SK-N-SH (cell line): ENCODE results near the gene C10orf143.

Experiments
- EP300 ChIP-seq, 2 experiments: IDR thresholded peaks; 2 replicates each; pipeline versions ENCODE4 v1.4.0 to v1.6.1; 2012; ENCODE audit warnings: borderline replicate concordance in 1 of 2, low read depth in 1 of 2, low read length in 1 of 2
- FOXM1 ChIP-seq: IDR thresholded peaks from 2 replicates; pipeline ENCODE4 v1.4.0; 2012; ENCODE audit warnings: low read depth, mild to moderate bottlenecking
- POLR2AphosphoS5 ChIP-seq: IDR thresholded peaks from 2 replicates; pipeline ENCODE4 v1.6.1; 2012; ENCODE audit warnings: low read depth, low read length
- RAD21 ChIP-seq: IDR thresholded peaks from 2 replicates; pipeline ENCODE4 v1.6.1; 2012; ENCODE audit warnings: mild to moderate bottlenecking, low read length
- TF ChIP-seq, protein P1 (sequence below): fragments of 200-600 bp; sonication (generic); IDR thresholded peaks from 2 replicates; pipeline ENCODE4 v1.6.1; 2017; ENCODE audit warnings: antibody characterized with exemption, mild to moderate bottlenecking, moderate library complexity
- TF ChIP-seq, protein P2 (sequence below): IDR thresholded peaks from 2 replicates; pipeline ENCODE4; 2012
- TF ChIP-seq, protein P3 (sequence below): IDR thresholded peaks from 2 replicates; pipeline ENCODE4 v1.4.0; 2012; ENCODE audit warnings: low read depth

DNA sequence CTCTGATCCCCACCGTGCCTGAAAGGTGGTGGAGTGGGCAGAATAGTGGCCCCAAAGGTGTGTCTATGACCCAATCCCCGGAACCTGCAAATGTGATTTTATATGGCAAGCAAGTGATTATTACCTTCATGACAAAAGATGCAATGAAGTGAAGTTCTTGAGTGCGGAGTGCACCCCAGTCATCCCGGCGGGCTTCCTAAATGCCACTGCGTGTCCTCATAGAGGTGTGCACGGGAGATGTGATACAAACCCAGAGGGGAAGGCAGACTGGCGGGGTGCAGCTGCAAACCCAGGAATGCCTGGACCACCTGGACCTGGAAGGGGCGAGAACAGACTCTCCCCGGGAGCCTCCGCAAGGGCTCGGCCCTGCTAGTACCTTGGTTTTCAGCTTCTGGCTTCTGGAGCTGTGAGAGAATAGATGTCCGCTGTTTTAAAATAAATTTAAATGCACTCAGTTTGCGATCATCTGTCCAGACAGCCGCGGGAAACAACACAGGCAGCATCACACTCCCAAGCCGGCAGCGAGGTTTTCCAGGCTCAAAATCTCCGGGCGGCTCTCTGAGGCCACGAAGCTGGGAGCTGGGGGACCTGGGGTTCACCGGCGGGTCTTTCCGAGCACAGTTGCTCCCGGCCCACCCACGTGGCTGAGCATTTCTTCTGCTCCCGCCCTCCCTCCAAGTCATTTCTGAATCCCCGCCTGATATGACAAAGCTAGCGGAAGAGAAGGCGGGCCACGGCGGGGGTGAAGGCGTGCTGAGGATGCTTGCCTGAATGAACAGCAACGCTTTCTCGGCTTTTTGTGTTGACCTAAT, 96.2 kb downstream of the C10orf143 start:
- TF ChIP-seq EP300 (IDR thresholded peaks at IDR 0.05; ENCODE audit: borderline replicate concordance in 1 of 2, low read depth in 1 of 2, low read length in 1 of 2) (no peak), FOXM1 (no peak), RAD21 (no peak), POLR2AphosphoS5 (no peak)
- TF ChIP-seq, protein P1, sequence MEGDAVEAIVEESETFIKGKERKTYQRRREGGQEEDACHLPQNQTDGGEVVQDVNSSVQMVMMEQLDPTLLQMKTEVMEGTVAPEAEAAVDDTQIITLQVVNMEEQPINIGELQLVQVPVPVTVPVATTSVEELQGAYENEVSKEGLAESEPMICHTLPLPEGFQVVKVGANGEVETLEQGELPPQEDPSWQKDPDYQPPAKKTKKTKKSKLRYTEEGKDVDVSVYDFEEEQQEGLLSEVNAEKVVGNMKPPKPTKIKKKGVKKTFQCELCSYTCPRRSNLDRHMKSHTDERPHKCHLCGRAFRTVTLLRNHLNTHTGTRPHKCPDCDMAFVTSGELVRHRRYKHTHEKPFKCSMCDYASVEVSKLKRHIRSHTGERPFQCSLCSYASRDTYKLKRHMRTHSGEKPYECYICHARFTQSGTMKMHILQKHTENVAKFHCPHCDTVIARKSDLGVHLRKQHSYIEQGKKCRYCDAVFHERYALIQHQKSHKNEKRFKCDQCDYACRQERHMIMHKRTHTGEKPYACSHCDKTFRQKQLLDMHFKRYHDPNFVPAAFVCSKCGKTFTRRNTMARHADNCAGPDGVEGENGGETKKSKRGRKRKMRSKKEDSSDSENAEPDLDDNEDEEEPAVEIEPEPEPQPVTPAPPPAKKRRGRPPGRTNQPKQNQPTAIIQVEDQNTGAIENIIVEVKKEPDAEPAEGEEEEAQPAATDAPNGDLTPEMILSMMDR = no peak
- TF ChIP-seq, protein P2, sequence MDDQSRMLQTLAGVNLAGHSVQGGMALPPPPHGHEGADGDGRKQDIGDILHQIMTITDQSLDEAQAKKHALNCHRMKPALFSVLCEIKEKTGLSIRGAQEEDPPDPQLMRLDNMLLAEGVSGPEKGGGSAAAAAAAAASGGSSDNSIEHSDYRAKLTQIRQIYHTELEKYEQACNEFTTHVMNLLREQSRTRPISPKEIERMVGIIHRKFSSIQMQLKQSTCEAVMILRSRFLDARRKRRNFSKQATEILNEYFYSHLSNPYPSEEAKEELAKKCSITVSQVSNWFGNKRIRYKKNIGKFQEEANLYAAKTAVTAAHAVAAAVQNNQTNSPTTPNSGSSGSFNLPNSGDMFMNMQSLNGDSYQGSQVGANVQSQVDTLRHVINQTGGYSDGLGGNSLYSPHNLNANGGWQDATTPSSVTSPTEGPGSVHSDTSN = no peak
- TF ChIP-seq, protein P3, sequence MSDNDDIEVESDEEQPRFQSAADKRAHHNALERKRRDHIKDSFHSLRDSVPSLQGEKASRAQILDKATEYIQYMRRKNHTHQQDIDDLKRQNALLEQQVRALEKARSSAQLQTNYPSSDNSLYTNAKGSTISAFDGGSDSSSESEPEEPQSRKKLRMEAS = no peak
